ENCODE data around the gene SOWAHA.

DNA sequence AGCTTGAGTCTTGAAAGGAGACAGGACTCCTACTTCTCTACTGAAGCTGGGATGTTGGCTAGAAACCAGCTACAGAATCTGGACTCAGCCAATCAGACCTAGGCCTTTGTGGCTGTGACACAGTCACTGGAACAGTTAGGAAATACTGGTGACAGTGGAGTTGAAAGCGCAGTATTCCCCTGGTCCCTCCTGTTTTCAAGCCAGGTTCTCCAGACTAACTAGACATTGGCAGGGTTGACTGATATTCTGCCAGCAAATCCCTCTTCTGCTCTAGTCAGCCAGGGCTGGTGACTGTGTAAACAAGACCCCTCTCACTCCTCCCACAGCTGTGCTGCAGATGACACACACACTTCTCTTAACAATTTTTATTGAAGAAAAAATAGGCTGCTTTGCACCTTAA lies 8.7 kb downstream of the SOWAHA start:
- TF ChIP-seq CTCF (conservative IDR thresholded peaks at IDR 0.05; ENCODE audit: low read depth, low read length) (no peak), EZH2 (IDR thresholded peaks at IDR 0.05; ENCODE audit: borderline replicate concordance, low read depth, low read length, poor library complexity, severe bottlenecking) (no peak)

Data from A673 (cell line).